Small intestine (tissue), 7 donors: ENCODE results near the gene ZNF783. TPM values are rescaled to one million over a fixed set of nuclear protein-coding genes. Genes with fewer than 3 reads are reported as not detected.

Experiments used
- DNase-seq, 2 donors: peaks; one replicate each; pipeline versions ENCODE4 v3.0.0 to v3.0.0-alpha.2; 2013
- FAIRE-seq: peaks from 2 replicates; lab custom pipeline; 2012; peaks lifted over from hg19 to GRCh38; lab: Jason Lieb, UNC
- H3K27ac ChIP-seq, 3 donors: one replicate each; pipeline ENCODE4 v1.5.1; 2013; ENCODE audit warnings: low read length in 2 of 3, mild to moderate bottlenecking in 2 of 3, control low read depth in 1 of 3, inconsistent platforms in 1 of 3, low read depth in 1 of 3, moderate library complexity in 1 of 3
- H3K27me3 ChIP-seq, 3 donors: one replicate each; pipeline ENCODE4 v1.6.1; 2013; ENCODE audit warnings: low read length in 3 of 3, inconsistent platforms in 1 of 3; ENCODE audit not compliant: control insufficient read depth in 3 of 3, insufficient read depth in 3 of 3
- H3K36me3 ChIP-seq, 3 donors: one replicate each; pipeline ENCODE4 v1.6.1; 2013; ENCODE audit warnings: low read length in 3 of 3, inconsistent platforms in 1 of 3, low read depth in 1 of 3, mild to moderate bottlenecking in 1 of 3, moderate library complexity in 1 of 3; ENCODE audit not compliant: control insufficient read depth in 3 of 3, insufficient read depth in 2 of 3
- H3K4me1 ChIP-seq, 3 donors: one replicate each; pipeline ENCODE4 v1.6.1; 2013; ENCODE audit warnings: low read length in 2 of 3, inconsistent platforms in 1 of 3, low read depth in 1 of 3, mild to moderate bottlenecking in 1 of 3, moderate library complexity in 1 of 3; ENCODE audit not compliant: control insufficient read depth in 3 of 3, insufficient read depth in 2 of 3
- H3K4me3 ChIP-seq, 3 donors: one replicate each; pipeline ENCODE4 v1.5.1; 2013; ENCODE audit warnings: low read length in 3 of 3, control low read depth in 1 of 3, inconsistent platforms in 1 of 3, low read depth in 1 of 3, mild to moderate bottlenecking in 1 of 3, moderate library complexity in 1 of 3
- H3K9me3 ChIP-seq, 2 donors: one replicate each; pipeline ENCODE4 v1.6.1; 2013; ENCODE audit warnings: low read depth in 1 of 2, low read length in 1 of 2; ENCODE audit not compliant: control insufficient read depth in 2 of 2, insufficient read depth in 1 of 2
- WGBS, 3 donors: extraction: QIAGEN DNeasy Blood & Tissue Kit; methylation state at CpG; one replicate each; pipeline ENCODE4 v1.1.7; 2013; 5-methylcytosine and 5-hydroxymethylcytosine counted together
- polyA plus RNA-seq, 4 donors: library from polyadenylated mRNA; stranded (reverse) in 3 of 4; unstranded in 1 of 4; fragments of 200-250 nt in 3 of 4; fragments of 120-200 nt in 1 of 4; gene quantifications; one replicate each; pipeline versions ENCODE4 v1.2.1 to v1.2.3, GENCODE V29; 2013
- donor health status: healthy with polysubstance abuse.
- donor health status: control.
- donor health status: control.
- donor health status: Bipolar disorder and iron deficiency.
- donor health status: healthy.

The ZNF783 gene
- polyA plus RNA-seq, 4 donors, result 3.2 to 9.8 (median 5.0) TPM

DNA sequence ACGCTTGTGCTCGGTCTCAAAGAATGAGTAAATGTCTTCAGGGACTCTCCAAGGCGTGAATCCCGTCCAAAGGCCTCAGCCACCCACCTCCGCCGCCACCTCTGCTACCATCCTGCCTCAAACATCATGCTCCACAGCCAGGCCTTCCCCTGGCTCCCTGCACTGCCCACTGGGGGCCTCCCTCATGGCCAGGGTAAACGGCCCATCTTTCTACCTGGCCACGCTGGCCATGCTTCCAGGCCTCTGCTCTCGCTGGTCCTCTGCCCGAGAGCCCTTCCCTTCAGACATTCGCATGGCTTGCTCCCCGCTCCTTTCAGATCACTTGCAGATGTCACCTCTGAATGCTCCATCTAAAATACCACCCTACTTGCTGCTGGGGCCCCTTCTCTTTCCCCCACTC is 40.2 kb downstream of the ZNF783 start:
- FAIRE-seq, result no peak
- Histone ChIP-seq H3K27me3 (no peaks in the 10 kb centered on the region), H3K9me3 (peaks cover 0 to 8% of the 10 kb centered on the region in 2 donors), H3K36me3 (no peaks in the 10 kb centered on the region), H3K4me3 (no peak overlapping the region), H3K27ac (no peak overlapping the region), H3K4me1 (no peaks in the 10 kb centered on the region)
- 90 to 93% (median 91%) methylated on average over 12 of the region's 12 CpGs for WGBS, 3 donors
- no peak for DNase-seq

DNA sequence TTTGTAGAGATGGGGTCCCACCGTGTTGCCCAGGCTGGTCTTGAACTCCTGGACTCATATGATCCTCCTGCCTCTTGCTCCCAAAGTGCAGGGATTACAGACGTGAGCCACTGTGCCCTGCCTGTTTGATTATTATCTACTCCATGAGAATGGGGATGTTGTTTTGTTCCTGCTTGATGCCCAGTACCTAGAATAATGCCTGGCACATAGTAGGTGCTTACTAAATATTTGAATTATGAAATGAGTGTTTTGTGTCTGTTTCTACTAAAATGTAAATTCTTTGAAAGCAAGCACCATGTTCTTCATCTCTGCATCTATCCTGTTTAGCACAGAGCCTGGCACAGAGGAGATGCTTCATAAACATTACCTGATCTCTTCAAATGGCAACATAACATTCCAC is 40.9 kb downstream of the ZNF783 start:
- no peak for FAIRE-seq

DNA sequence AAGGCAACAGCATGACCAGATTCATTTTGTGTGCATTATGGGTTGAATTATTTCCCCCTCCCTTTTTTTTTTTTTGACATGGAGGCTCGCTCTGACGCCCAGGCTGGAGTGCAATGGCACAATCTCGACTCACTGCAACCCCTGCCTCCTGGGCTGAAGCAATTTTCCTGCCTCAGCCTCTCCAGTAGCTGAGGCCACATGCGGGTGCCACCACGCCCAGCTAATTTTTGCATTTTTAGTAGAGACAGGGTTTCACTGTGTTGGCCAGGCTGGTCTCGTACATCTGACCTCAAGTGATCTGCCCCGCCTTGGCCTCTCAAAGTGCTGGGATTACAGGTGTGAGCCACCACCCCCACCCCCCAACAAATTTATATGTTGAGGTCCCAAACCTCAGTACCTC is 42.0 kb downstream of the ZNF783 start:
- no peak overlapping the region for H3K27ac ChIP-seq
- H3K4me3 ChIP-seq, result no peak overlapping the region
- peaks cover 0 to 3% of the 10 kb centered on the region in 2 donors for H3K9me3 ChIP-seq
- FAIRE-seq (no peak), DNase-seq (no peak)
- no peaks in the 10 kb centered on the region for H3K4me1 ChIP-seq
- WGBS, 3 donors, result 83 to 90% (median 83%) methylated on average over 7 of the region's 7 CpGs
- no peaks in the 10 kb centered on the region for H3K27me3 ChIP-seq
- H3K36me3 ChIP-seq, result no peaks in the 10 kb centered on the region

More for the DNA sequence above, 40.9 kb downstream of the ZNF783 start:
- Histone ChIP-seq H3K27ac (no peak overlapping the region), H3K36me3 (no peaks in the 10 kb centered on the region), H3K4me1 (no peaks in the 10 kb centered on the region), H3K4me3 (no peak overlapping the region), H3K9me3 (peaks cover 0 to 8% of the 10 kb centered on the region in 2 donors), H3K27me3 (no peaks in the 10 kb centered on the region)
- WGBS, 3 donors, result 58 to 81% (median 71%) methylated on average over 2 of the region's 2 CpGs
- DNase-seq, result no peak

- no peak for FAIRE-seq
Measured at GRCh38 chr7:149306854-149307253, 44.9 kb downstream of the ZNF783 start.

DNA sequence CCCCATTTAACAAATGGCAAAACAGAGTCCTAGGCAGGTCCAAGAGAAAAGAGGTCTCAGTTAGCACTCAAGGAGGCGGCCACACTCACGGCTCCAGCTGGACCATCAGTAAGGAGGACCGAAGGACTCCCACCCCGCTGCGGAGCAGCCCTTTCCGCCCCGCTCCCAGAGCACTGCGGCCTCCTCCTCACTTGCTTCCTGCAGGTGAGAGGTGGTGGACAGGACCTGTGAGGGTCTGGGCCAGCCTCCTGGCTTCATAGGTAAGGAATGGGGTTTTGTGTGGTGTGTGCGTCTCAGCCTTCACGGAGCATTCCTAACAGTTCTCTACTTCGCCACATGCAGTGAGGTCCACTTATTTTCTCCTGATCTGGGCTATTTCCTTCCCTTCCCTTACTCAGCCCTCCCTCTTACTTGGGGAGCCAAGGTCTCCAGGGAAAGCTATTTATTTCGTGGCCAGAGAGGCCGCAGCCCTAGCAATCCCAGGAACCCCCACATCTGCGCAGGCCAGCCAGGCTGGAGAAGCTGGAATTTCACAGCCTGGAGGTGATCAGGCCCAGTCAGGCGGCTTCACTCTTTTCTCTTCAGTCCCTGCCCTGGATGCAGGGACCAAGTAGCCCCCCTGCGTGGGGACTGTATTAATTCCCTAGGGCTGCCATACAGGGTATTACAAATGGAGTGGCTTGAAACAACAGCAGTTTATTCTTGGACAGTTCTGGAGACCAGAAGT is 45.9 kb downstream of the ZNF783 start:
- DNase-seq (no peak), FAIRE-seq (no peak)
- H3K4me3 ChIP-seq, result no peak overlapping the region
- H3K4me1 ChIP-seq, result no peaks in the 10 kb centered on the region
- H3K36me3 ChIP-seq, result no peaks in the 10 kb centered on the region
- H3K27ac ChIP-seq, result no peak overlapping the region
- H3K9me3 ChIP-seq, result peaks cover 0 to 3% of the 10 kb centered on the region in 2 donors
- 90 to 93% (median 91%) methylated on average over 16 of the region's 16 CpGs for WGBS, 3 donors
- no peaks in the 10 kb centered on the region for H3K27me3 ChIP-seq

More at GRCh38 chr7:149306854-149307253, 44.9 kb downstream of the ZNF783 start:
- Histone ChIP-seq H3K36me3 (no peaks in the 10 kb centered on the region), H3K27ac (no peak overlapping the region), H3K9me3 (peaks cover 0 to 3% of the 10 kb centered on the region in 2 donors), H3K27me3 (no peaks in the 10 kb centered on the region), H3K4me1 (no peaks in the 10 kb centered on the region), H3K4me3 (no peak overlapping the region)
- 90 to 92% (median 91%) methylated on average over 4 of the region's 4 CpGs for WGBS, 3 donors
- no peak for DNase-seq

DNA sequence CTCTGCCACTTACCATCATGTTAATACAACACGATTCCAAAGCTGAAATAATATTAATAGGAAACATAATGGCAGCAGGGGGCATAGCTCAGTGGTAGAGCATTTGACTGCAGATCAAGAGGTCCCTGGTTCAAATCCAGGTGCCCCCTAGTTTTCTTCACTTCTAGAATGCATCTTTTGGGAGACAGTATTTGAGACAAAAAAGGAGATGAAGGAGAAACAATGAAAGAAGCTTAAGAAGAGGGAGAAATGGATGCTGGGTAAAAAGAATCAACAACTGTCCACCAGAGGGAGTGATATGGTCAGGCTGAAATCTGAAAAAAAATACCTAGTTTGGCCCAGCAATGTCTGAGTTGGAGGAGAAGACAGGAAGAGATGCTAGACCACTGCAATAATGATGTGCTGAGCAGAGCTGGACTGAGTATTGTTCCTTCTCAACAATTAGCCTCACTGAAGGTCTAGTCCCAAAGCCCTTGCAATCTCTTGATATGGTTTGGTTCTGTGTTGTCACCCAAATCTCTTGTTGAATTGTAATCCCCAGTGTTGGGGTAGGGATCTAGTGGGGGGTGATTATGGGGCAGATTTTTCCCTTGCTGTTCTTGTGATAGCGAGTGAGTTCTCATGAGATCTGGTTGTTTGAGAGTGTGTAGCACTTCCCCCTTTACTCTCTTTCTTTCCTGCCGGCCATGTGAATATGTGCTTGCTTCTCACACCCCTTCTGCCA is 48.3 kb downstream of the ZNF783 start:
- FAIRE-seq (no peak), DNase-seq (peak; percentile 39 to 59)
- Histone ChIP-seq H3K27me3 (no peaks in the 10 kb centered on the region), H3K4me3 (no peak overlapping the region), H3K4me1 (no peaks in the 10 kb centered on the region), H3K9me3 (peaks cover 0 to 3% of the 10 kb centered on the region in 2 donors), H3K27ac (no peak overlapping the region), H3K36me3 (no peaks in the 10 kb centered on the region)
- WGBS, 3 donors, result 84 to 88% (median 87%) methylated on average over 3 of the region's 3 CpGs

DNA sequence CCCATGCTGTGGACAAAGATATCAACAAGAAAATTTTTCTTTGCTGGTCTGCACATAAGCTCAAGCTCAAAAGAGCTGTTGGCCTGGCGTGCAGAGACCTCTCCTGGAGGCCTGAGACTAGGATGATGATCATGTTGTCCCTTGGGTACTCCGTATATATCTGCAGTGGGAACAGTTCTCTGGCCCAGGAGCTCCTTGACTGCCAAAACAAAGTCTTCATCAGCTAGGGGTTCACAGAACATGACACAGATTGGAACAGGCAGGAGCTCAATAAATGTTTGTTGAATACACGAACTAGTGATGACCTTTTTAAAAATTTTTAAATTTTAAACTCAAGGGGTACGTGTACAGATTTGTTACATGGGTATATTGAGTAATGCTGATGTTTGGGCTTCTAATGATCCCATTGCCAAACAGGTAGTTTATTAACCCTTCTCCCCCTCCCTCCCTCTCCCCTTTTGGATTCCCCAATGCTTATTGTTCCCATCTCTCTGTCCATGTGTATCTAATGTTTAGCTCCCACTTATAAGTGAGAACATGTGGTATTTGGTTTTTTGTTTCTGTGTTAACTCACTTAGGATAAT is 49.1 kb downstream of the ZNF783 start:
- H3K27me3 ChIP-seq, result no peaks in the 10 kb centered on the region
- peaks cover 0 to 3% of the 10 kb centered on the region in 2 donors for H3K9me3 ChIP-seq
- WGBS, 3 donors, result 71 to 80% (median 72%) methylated on average over 4 of the region's 4 CpGs
- FAIRE-seq (no peak), DNase-seq (no peak)
- H3K27ac ChIP-seq, result no peak overlapping the region
- no peaks in the 10 kb centered on the region for H3K36me3 ChIP-seq
- H3K4me3 ChIP-seq, result no peak overlapping the region
- no peaks in the 10 kb centered on the region for H3K4me1 ChIP-seq

- no peak for DNase-seq
- no peaks in the 10 kb centered on the region for H3K36me3 ChIP-seq
- H3K27ac ChIP-seq, result no peak overlapping the region
- FAIRE-seq, result no peak
- 79 to 86% (median 80%) methylated on average over 2 of the region's 2 CpGs for WGBS, 3 donors
- H3K4me1 ChIP-seq, result no peaks in the 10 kb centered on the region
- no peaks in the 10 kb centered on the region for H3K27me3 ChIP-seq
- H3K4me3 ChIP-seq, result no peak overlapping the region
- no peaks in the 10 kb centered on the region for H3K9me3 ChIP-seq
Measured at GRCh38 chr7:149313981-149314380, 52.0 kb downstream of the ZNF783 start.
